DOHH2 (cell line): ENCODE measurements around the gene TMEM30B.

ENCODE experiments used
- CTCF ChIP-seq: fragments of 200-600 bp; sonication (generic); IDR thresholded peaks from one replicate; pipeline ENCODE4 v1.5.1; 2014; ENCODE audit warnings: antibody characterized with exemption, mild to moderate bottlenecking, low read depth, low read length; ENCODE audit not compliant: poor library complexity, severe bottlenecking
- EZH2phosphoT487 ChIP-seq: fragments of 200-600 bp; sonication (generic); IDR thresholded peaks from 2 replicates; pipeline ENCODE4 v1.6.1; 2017; ENCODE audit warnings: borderline replicate concordance, mild to moderate bottlenecking, antibody characterized with exemption, low read length, moderate library complexity, mixed read lengths

DNA sequence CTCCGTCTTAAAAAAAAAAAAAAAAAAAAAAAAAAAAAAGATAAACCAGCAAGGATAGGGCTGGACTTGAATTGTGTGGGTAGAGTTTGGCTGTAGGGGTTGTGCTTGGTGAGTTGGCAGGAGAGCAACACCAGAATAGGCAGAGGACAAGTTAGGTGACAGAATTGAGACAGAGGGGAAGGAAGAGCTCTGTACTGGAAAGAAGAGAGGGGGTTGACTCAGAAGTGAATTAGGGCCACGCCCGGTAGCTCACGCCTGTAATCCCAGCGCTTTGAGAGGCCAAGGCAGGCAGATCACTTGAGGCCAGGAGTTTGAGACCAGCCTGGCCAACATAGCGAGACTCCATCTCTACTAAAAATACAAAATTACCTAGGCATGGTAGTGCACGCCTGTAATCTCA, 6.1 kb upstream of the TMEM30B start:
- no peak for TF ChIP-seq CTCF
- TF ChIP-seq EZH2phosphoT487: no peak
